HT-29 (cell line): ENCODE measurements around the gene ITGB2. TPM values are rescaled to one million over a fixed set of nuclear protein-coding genes. Genes with fewer than 3 reads are reported as not detected.
"Not testable (repeated sequence)": the region's sequence is repeated elsewhere in the genome, so short reads cannot be mapped to it uniquely, and the experiment has no call there.

Experiments used
- DNase-seq: peaks from one replicate; pipeline ENCODE4 v3.0.0-alpha.2; 2015; ENCODE audit warnings: low spot score
- total RNA-seq: library from RNA; depleted of rRNA; stranded (reverse); fragments of >200 nt; shearing (Covaris generic); gene quantifications from 2 replicates; pipeline ENCODE4 v1.2.3, GENCODE V29; 2014

The ITGB2 gene
- total RNA-seq, 1 experiment from 2014 or later, result not detected

- DNase-seq, result peak; percentile 5
Measured at GRCh38 chr21:44927587-44928461, 7.1 kb upstream of the ITGB2 start.

- no peak for DNase-seq
Measured at GRCh38 chr21:44927259-44927586, 6.5 kb upstream of the ITGB2 start.

DNA sequence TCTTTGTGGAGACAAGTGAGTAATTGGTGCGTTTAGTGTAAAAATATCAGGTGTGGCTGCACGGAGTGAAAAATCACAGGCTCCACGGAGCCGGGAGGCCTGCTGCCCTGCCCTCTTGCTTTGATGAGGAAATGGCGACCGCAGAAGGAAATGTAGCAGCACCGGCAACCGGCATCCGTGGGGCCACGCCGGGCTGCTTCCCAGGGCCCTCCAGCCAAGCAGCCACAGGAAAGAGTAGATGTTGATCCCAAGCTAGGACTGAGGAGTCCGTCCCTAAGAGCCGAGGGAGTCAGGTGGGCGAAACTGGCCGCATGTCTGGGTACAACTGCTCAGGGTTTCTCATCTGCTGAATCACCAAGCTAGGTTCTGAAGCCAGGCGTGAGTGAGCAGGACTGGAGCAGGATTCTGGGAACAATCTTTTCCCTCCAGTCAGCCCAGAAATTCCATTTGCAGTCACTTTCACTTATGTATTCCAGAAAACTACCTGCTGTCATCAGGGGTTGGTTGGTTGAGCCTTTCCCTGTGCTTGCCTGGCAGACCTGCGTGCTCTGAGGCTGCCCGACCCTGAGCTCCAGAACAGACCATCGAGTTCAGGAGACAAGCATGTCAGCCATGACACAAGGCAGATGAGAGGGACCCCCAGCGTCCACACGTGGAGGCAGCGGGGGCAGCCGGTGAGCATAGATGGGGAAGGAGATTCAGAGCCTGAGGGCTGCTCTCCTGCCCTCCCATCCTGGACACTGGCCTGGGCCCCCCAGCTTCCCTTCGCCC, 5.8 kb upstream of the ITGB2 start:
- no peak for DNase-seq

GRCh38 chr21:44925378-44925755, 4.7 kb upstream of the ITGB2 start:
- no peak for DNase-seq

GRCh38 chr21:44924606-44925377, 4.1 kb upstream of the ITGB2 start:
- DNase-seq, result no peak

- DNase-seq, result no peak
Measured at GRCh38 chr21:44923480-44924084, 2.9 kb upstream of the ITGB2 start.

DNA sequence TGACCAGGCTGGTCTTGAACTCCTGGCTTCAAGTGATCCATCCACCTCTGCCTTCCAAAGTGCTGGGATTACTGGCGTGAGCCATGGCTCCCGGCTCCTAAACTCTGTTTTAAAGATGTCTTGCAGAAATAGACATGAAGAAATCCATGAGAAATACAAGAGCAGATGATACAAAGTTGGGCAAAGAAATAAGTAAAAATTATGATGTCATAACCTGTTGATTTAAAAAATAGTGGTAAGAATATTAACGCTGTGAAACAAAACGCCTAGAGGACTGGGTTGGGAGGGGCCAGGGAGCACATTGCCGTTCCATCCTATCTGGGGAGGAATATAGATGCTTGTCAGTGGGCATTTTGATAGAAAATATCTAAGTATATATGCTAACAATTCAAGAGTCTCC, 1.2 kb upstream of the ITGB2 start:
- DNase-seq, result no peak

- no peak for DNase-seq
Measured at GRCh38 chr21:44919913-44920693, 596 bp downstream of the ITGB2 start.

GRCh38 chr21:44919111-44919912, 1.4 kb downstream of the ITGB2 start:
- DNase-seq, result no peak

- no peak for DNase-seq
Measured at GRCh38 chr21:44918581-44919033, 2.1 kb downstream of the ITGB2 start.

- DNase-seq, result no peak
Measured at GRCh38 chr21:44918107-44918470, 2.6 kb downstream of the ITGB2 start.

DNA sequence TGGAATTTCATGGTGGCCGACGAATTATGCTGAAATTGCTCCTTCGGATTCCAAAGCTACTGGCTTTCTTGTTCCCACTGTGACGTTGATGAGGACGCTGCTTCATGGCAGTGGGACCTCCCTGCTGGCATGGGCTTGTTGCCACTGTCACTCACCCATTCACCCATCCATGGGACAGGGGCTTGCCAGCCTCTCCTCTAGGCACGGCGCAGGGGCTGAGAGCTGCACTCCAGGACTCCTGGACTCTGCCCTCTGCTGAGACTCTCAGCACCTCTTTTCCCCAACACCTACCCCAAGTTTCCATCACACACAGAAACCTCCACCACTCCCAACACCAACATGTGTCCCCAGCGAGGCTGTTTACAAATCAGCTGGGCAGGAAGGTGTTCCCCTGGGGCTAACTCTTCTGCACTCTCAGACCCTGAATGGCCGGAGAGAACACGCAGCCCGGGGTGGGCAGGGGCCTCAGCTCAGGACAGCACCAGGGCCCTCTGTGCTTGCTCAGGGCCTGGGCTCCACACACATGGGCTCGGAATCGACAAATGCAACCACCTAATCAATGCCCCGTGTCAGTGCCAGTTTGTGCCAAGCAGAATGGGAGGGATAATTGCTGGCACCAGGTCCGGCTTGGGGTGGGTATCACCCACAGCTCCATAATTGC, 3.1 kb downstream of the ITGB2 start:
- DNase-seq, result no peak

GRCh38 chr21:44916965-44917364, 3.7 kb downstream of the ITGB2 start:
- no peak for DNase-seq

DNA sequence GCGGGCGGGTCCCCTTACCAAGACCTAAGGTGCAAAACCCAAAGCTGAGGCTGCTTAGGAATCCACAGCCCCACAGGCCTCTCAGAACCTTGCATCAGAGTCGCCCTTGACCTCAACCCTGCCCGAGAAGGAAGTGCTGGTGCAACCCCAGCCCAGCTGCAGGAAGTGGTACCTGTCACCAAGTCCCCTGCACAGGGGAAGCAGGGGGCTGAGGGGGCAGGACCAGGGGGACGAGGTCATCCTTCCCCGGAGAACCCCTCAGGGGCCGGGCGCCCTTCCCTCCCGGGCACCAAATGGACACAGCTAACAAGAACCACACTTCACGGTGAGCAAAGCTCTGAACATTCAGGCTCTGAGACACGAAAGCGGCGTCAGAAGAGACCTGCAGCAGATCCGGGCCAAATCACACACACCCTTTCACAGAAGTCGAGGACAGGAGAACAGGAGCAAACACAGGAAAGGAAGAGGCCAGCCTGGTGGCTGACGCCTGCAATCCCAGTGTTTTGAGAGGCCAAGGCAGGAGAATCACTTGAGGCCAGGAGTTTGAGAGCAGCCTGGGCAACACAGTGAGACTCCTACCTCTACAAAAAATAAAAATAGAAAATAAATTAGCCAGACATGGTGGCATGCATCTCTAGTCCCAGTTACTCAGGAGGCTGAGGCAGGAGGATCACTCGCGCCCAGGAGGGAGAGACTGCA, 6.4 kb downstream of the ITGB2 start:
- no peak for DNase-seq

- no peak for DNase-seq
Measured at GRCh38 chr21:44913425-44914175, 7.1 kb downstream of the ITGB2 start.

- not testable (repeated sequence) for DNase-seq
Measured at GRCh38 chr21:44912506-44913412, 7.9 kb downstream of the ITGB2 start.

DNA sequence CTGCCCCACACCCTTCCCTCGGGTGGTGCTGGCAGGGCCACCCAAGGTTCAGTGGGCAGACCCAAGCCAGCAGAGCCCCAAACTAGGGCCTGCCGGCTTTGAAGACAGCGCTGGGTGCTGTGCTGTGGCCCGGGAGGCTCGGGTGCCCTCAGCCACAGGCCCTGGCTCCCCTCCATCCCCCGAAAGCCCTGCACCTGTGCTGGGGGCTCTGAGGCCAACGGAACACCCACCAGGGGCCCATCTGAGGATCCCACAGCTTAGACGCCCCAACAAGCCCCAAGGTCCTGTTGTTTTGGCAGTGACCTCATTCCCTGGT, 8.6 kb downstream of the ITGB2 start:
- DNase-seq, result no peak
